ENCODE results near the gene NID2.

NID2 gene

GRCh38 chr14:52003324-52003723, 65.5 kb downstream of the NID2 start:
- DNase-seq = no peak
- no peak overlapping the region for H4K8ac ChIP-seq (ENCODE audit: low read depth, low read length)
- no peak overlapping the region for H2BK120ac ChIP-seq (ENCODE audit: insufficient read depth, low read length, poor library complexity)
- no peak overlapping the region for H4K91ac ChIP-seq (ENCODE audit: low read depth, low read length)
- no CpG with 5 or more reads among the region's 3 CpGs for WGBS (ENCODE audit: extremely low coverage, insufficient coverage, insufficient read length)
- H3K4me3 ChIP-seq (ENCODE audit: low read depth, low read length) = no peak overlapping the region
- no peak overlapping the region for H3K14ac ChIP-seq (ENCODE audit: low read length)
- no peak overlapping the region for H3K4me2 ChIP-seq (ENCODE audit: low read length)
- no peaks in the 10 kb centered on the region for H3K27me3 ChIP-seq (ENCODE audit: insufficient read depth, low read length)
- H3K18ac ChIP-seq (ENCODE audit: low read length) = no peak overlapping the region
- H3K4me1 ChIP-seq (ENCODE audit: control insufficient read depth in 1 of 2, insufficient read depth in 2 of 2, low read length in 2 of 2) = peaks cover 2% of the 10 kb centered on the region in 2 experiments
- no peak overlapping the region for H2BK12ac ChIP-seq (ENCODE audit: low read length)
- H3K79me1 ChIP-seq (ENCODE audit: low read length) = no peaks in the 10 kb centered on the region
- H3K36me3 ChIP-seq (ENCODE audit: control insufficient read depth in 1 of 2, insufficient read depth in 2 of 2, low read length in 2 of 2) = peaks cover 7 to 26% of the 10 kb centered on the region in 2 experiments
- H2AK5ac ChIP-seq (ENCODE audit: low read length) = no peak overlapping the region
- H3K23ac ChIP-seq (ENCODE audit: low read length) = no peak overlapping the region
- no peak overlapping the region for H3K4ac ChIP-seq (ENCODE audit: low read depth, low read length)
- no peak overlapping the region for H2AFZ ChIP-seq (ENCODE audit: insufficient read depth, low read length, poor library complexity)
- no peaks in the 10 kb centered on the region for H3K9me3 ChIP-seq (ENCODE audit: insufficient read depth, low read depth, low read length)
- no peak overlapping the region for H3K27ac ChIP-seq (ENCODE audit: low read depth, low read length)
- H3K79me2 ChIP-seq (ENCODE audit: control insufficient read depth, insufficient read depth, low read length, poor library complexity) = no peaks in the 10 kb centered on the region
- no peak overlapping the region for H3K9ac ChIP-seq (ENCODE audit: low read length)
- H2BK5ac ChIP-seq (ENCODE audit: low read depth, low read length, poor library complexity) = no peak overlapping the region
- no peak overlapping the region for H4K12ac ChIP-seq (ENCODE audit: low read depth, low read length)

- H4K12ac ChIP-seq (ENCODE audit: low read depth, low read length) = no peak overlapping the region
- H2BK5ac ChIP-seq (ENCODE audit: low read depth, low read length, poor library complexity) = no peak overlapping the region
- no peak overlapping the region for H3K4ac ChIP-seq (ENCODE audit: low read depth, low read length)
- no peaks in the 10 kb centered on the region for H3K27me3 ChIP-seq (ENCODE audit: insufficient read depth, low read length)
- no peaks in the 10 kb centered on the region for H3K79me2 ChIP-seq (ENCODE audit: control insufficient read depth, insufficient read depth, low read length, poor library complexity)
- peak; percentile 61 to 82 for DNase-seq
- no peaks in the 10 kb centered on the region for H3K4me1 ChIP-seq (ENCODE audit: control insufficient read depth in 1 of 2, insufficient read depth in 2 of 2, low read length in 2 of 2)
- H2AK5ac ChIP-seq (ENCODE audit: low read length) = no peak overlapping the region
- H4K8ac ChIP-seq (ENCODE audit: low read depth, low read length) = no peak overlapping the region
- H2BK120ac ChIP-seq (ENCODE audit: insufficient read depth, low read length, poor library complexity) = no peak overlapping the region
- H3K79me1 ChIP-seq (ENCODE audit: low read length) = no peaks in the 10 kb centered on the region
- H3K4me2 ChIP-seq (ENCODE audit: low read length) = no peak overlapping the region
- H3K9ac ChIP-seq (ENCODE audit: low read length) = no peak overlapping the region
- no CpG with 5 or more reads among the region's 4 CpGs for WGBS (ENCODE audit: extremely low coverage, insufficient coverage, insufficient read length)
- no peak overlapping the region for H3K27ac ChIP-seq (ENCODE audit: low read depth, low read length)
- no peak overlapping the region for H2BK12ac ChIP-seq (ENCODE audit: low read length)
- H3K4me3 ChIP-seq (ENCODE audit: low read depth, low read length) = no peak overlapping the region
- H3K9me3 ChIP-seq (ENCODE audit: insufficient read depth, low read depth, low read length) = no peaks in the 10 kb centered on the region
- no peak overlapping the region for H3K18ac ChIP-seq (ENCODE audit: low read length)
- no peak overlapping the region for H3K23ac ChIP-seq (ENCODE audit: low read length)
- H3K36me3 ChIP-seq (ENCODE audit: control insufficient read depth in 1 of 2, insufficient read depth in 2 of 2, low read length in 2 of 2) = peaks cover 4 to 21% of the 10 kb centered on the region in 2 experiments
- no peak overlapping the region for H2AFZ ChIP-seq (ENCODE audit: insufficient read depth, low read length, poor library complexity)
- H4K91ac ChIP-seq (ENCODE audit: low read depth, low read length) = no peak overlapping the region
- no peak overlapping the region for H3K14ac ChIP-seq (ENCODE audit: low read length)
Observed at GRCh38 chr14:52002542-52002941, 66.3 kb downstream of the NID2 start.

DNA sequence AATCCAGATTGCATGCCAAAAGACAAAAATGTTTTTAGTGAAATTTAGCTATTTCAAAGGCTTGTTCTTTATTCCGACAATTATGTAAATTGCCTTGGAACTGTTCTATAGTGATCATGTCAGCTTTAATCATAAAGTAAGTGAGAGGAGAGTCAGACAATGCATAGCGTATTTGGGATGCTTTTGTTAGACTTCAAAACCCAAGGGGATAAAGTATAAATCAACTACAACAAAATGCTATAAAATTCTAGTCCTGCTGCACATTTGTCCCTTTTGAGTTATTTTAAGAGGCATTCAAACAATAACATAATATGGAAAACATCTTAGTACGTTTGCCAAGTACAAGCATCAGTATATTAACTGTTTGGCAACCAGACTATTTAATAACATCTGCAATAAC, 68.2 kb downstream of the NID2 start:
- H2BK12ac ChIP-seq (ENCODE audit: low read length) = no peak overlapping the region
- no peak overlapping the region for H3K9ac ChIP-seq (ENCODE audit: low read length)
- H3K4me3 ChIP-seq (ENCODE audit: low read depth, low read length) = no peak overlapping the region
- H3K36me3 ChIP-seq (ENCODE audit: control insufficient read depth in 1 of 2, insufficient read depth in 2 of 2, low read length in 2 of 2) = peaks cover 4 to 17% of the 10 kb centered on the region in 2 experiments
- no peak overlapping the region for H3K14ac ChIP-seq (ENCODE audit: low read length)
- no peaks in the 10 kb centered on the region for H3K9me3 ChIP-seq (ENCODE audit: insufficient read depth, low read depth, low read length)
- no peak overlapping the region for H4K91ac ChIP-seq (ENCODE audit: low read depth, low read length)
- no peaks in the 10 kb centered on the region for H3K4me1 ChIP-seq (ENCODE audit: control insufficient read depth in 1 of 2, insufficient read depth in 2 of 2, low read length in 2 of 2)
- no peaks in the 10 kb centered on the region for H3K79me1 ChIP-seq (ENCODE audit: low read length)
- no peak overlapping the region for H2AK5ac ChIP-seq (ENCODE audit: low read length)
- no peak overlapping the region for H2BK5ac ChIP-seq (ENCODE audit: low read depth, low read length, poor library complexity)
- H2AFZ ChIP-seq (ENCODE audit: insufficient read depth, low read length, poor library complexity) = no peak overlapping the region
- no CpG with 5 or more reads among the region's 3 CpGs for WGBS (ENCODE audit: extremely low coverage, insufficient coverage, insufficient read length)
- no peak overlapping the region for H4K8ac ChIP-seq (ENCODE audit: low read depth, low read length)
- no peaks in the 10 kb centered on the region for H3K79me2 ChIP-seq (ENCODE audit: control insufficient read depth, insufficient read depth, low read length, poor library complexity)
- DNase-seq = no peak
- no peak overlapping the region for H3K18ac ChIP-seq (ENCODE audit: low read length)
- H2BK120ac ChIP-seq (ENCODE audit: insufficient read depth, low read length, poor library complexity) = no peak overlapping the region
- no peak overlapping the region for H3K4ac ChIP-seq (ENCODE audit: low read depth, low read length)
- H3K23ac ChIP-seq (ENCODE audit: low read length) = no peak overlapping the region
- no peak overlapping the region for H3K4me2 ChIP-seq (ENCODE audit: low read length)
- H4K12ac ChIP-seq (ENCODE audit: low read depth, low read length) = no peak overlapping the region
- H3K27ac ChIP-seq (ENCODE audit: low read depth, low read length) = no peak overlapping the region
- no peaks in the 10 kb centered on the region for H3K27me3 ChIP-seq (ENCODE audit: insufficient read depth, low read length)

DNA sequence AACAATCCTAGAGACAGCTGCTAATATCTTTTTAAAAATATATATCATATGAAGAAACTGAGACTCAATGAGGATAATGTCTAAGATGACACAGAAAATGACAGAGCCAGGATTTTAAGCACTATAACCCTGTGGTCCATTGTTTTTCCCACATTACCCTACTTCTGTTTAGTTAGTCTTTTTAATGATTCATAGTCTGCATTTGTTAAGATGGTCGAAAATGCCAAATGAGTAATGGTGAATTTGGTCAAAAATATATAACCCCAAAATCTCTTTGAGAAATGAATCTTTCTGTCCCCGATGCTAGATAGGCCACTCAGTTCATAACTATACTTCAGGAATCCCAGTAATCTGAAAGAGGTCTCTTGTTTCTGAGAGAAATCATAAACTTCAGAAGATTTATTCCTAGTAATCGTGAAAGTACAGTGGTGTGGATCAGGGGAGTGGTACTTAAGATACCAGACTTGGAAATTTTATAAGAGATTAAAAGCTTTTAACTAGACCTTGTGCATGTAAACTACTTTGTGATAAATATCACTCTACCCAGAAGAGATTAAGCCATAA, 68.8 kb downstream of the NID2 start:
- Histone ChIP-seq H2BK5ac (ENCODE audit: low read depth, low read length, poor library complexity) (no peak overlapping the region), H4K91ac (ENCODE audit: low read depth, low read length) (no peak overlapping the region), H3K4me2 (ENCODE audit: low read length) (no peak overlapping the region), H3K9me3 (ENCODE audit: insufficient read depth, low read depth, low read length) (no peaks in the 10 kb centered on the region), H3K4me1 (ENCODE audit: control insufficient read depth in 1 of 2, insufficient read depth in 2 of 2, low read length in 2 of 2) (no peaks in the 10 kb centered on the region), H3K79me2 (ENCODE audit: control insufficient read depth, insufficient read depth, low read length, poor library complexity) (no peaks in the 10 kb centered on the region), H4K8ac (ENCODE audit: low read depth, low read length) (no peak overlapping the region), H3K27me3 (ENCODE audit: insufficient read depth, low read length) (no peaks in the 10 kb centered on the region), H2AK5ac (ENCODE audit: low read length) (no peak overlapping the region), H2BK12ac (ENCODE audit: low read length) (no peak overlapping the region), H3K23ac (ENCODE audit: low read length) (no peak overlapping the region), H3K14ac (ENCODE audit: low read length) (no peak overlapping the region), H3K9ac (ENCODE audit: low read length) (no peak overlapping the region), H3K79me1 (ENCODE audit: low read length) (no peaks in the 10 kb centered on the region), H3K18ac (ENCODE audit: low read length) (no peak overlapping the region), H3K36me3 (ENCODE audit: control insufficient read depth in 1 of 2, insufficient read depth in 2 of 2, low read length in 2 of 2) (peaks cover 4 to 14% of the 10 kb centered on the region in 2 experiments), H2AFZ (ENCODE audit: insufficient read depth, low read length, poor library complexity) (no peak overlapping the region), H3K27ac (ENCODE audit: low read depth, low read length) (no peak overlapping the region), H3K4me3 (ENCODE audit: low read depth, low read length) (no peak overlapping the region), H4K12ac (ENCODE audit: low read depth, low read length) (no peak overlapping the region), H2BK120ac (ENCODE audit: insufficient read depth, low read length, poor library complexity) (no peak overlapping the region), H3K4ac (ENCODE audit: low read depth, low read length) (no peak overlapping the region)
- no CpG with 5 or more reads among the region's 3 CpGs for WGBS (ENCODE audit: extremely low coverage, insufficient coverage, insufficient read length)
- no peak for DNase-seq
